Glutamatergic neuron (in vitro differentiated cells): ENCODE measurements around the gene LCE3E. TPM values are rescaled to one million over a fixed set of nuclear protein-coding genes. Genes with fewer than 3 reads are reported as not detected.

Experiments used
- DNase-seq: peaks from one replicate; pipeline ENCODE4 v3.0.0; 2022
- H3K27ac Mint-ChIP-seq: one replicate; pipeline ENCODE4 v1.8.0; 2020; ENCODE audit warnings: mild to moderate bottlenecking, mixed read lengths, inconsistent platforms; ENCODE audit not compliant: unreplicated experiment
- H3K27me3 Mint-ChIP-seq: one replicate; pipeline ENCODE4 v1.8.0; 2020; ENCODE audit warnings: mild to moderate bottlenecking, moderate library complexity, mixed read lengths, inconsistent platforms; ENCODE audit not compliant: unreplicated experiment
- H3K36me3 Mint-ChIP-seq: one replicate; pipeline ENCODE4 v1.8.0; 2020; ENCODE audit warnings: mild to moderate bottlenecking, mixed read lengths, inconsistent platforms; ENCODE audit not compliant: unreplicated experiment
- H3K4me1 Mint-ChIP-seq: one replicate; pipeline ENCODE4 v1.8.0; 2020; ENCODE audit warnings: mild to moderate bottlenecking, low read depth, mixed read lengths, inconsistent platforms; ENCODE audit not compliant: unreplicated experiment
- H3K4me3 Mint-ChIP-seq: one replicate; pipeline ENCODE4 v1.8.0; 2020; ENCODE audit warnings: mild to moderate bottlenecking, mixed read lengths, inconsistent platforms; ENCODE audit not compliant: unreplicated experiment
- H3K9me3 Mint-ChIP-seq: one replicate; pipeline ENCODE4 v1.8.0; 2020; ENCODE audit warnings: mild to moderate bottlenecking, moderate library complexity, mixed read lengths, inconsistent platforms; ENCODE audit not compliant: unreplicated experiment
- long read RNA-seq: library from polyadenylated mRNA; unstranded; transcript quantifications from one replicate; pipeline ENCODE4 v2.0.0, GENCODE V29; 2020; ENCODE audit not compliant: unreplicated experiment
- total RNA-seq: library from RNA; stranded (reverse); fragmentation: NEBNext Ultra II Directional; extraction: Animal tissue kit (Norgen Biotek cat#: 25700); gene quantifications from one replicate; pipeline ENCODE4 v1.2.1, GENCODE V29; 2021; ENCODE audit not compliant: unreplicated experiment
- TF ChIP-seq, protein P1 (sequence below): fragments of 200-600 bp; sonication (generic); IDR thresholded peaks from one replicate; pipeline ENCODE4 v1.5.0; 2021; ENCODE audit not compliant: partially characterized antibody, unreplicated experiment

LCE3E gene, protein sequence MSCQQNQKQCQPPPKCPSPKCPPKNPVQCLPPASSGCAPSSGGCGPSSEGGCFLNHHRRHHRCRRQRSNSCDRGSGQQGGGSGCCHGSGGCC
- total RNA-seq, result not detected
- long read RNA-seq, result 0 reads

DNA sequence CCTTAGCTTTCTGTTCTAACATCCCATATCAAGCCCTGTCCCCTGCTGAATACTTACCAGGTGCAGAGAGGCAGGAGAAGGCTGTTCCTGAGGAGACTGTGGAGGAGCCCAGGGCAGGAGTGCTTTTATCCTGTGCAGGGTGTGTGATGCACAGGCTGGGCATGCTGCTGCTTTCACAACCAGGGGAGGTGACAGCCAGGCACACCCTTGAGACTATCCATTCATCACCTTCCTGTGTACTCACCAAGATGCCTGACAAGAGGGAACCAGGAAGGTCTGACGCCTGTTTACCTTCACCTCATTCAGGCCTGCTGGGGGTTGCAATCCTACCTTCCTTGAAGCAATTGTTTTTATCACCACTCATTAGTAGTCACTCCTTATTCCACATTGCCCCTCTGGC, at the start of gene LCE3E:
Gene LCE3E, minus strand, starts transcription at position 100 of the 400 bp plus-strand sequence. CDS start 572 bp downstream, outside the sequence.
- H3K4me3 Mint-ChIP-seq, result no peak within 1 kb of the TSS
- no peaks in the 10 kb centered on the region for H3K36me3 Mint-ChIP-seq
- H3K9me3 Mint-ChIP-seq, result peaks cover 2% of the 10 kb centered on the region
- peaks cover 2% of the 10 kb centered on the region for H3K27me3 Mint-ChIP-seq
- DNase-seq, result no peak
- no peak within 1 kb of the TSS for H3K27ac Mint-ChIP-seq
- TF ChIP-seq, protein P1, sequence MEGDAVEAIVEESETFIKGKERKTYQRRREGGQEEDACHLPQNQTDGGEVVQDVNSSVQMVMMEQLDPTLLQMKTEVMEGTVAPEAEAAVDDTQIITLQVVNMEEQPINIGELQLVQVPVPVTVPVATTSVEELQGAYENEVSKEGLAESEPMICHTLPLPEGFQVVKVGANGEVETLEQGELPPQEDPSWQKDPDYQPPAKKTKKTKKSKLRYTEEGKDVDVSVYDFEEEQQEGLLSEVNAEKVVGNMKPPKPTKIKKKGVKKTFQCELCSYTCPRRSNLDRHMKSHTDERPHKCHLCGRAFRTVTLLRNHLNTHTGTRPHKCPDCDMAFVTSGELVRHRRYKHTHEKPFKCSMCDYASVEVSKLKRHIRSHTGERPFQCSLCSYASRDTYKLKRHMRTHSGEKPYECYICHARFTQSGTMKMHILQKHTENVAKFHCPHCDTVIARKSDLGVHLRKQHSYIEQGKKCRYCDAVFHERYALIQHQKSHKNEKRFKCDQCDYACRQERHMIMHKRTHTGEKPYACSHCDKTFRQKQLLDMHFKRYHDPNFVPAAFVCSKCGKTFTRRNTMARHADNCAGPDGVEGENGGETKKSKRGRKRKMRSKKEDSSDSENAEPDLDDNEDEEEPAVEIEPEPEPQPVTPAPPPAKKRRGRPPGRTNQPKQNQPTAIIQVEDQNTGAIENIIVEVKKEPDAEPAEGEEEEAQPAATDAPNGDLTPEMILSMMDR, result no peak
- H3K4me1 Mint-ChIP-seq, result no peaks in the 10 kb centered on the region

DNA sequence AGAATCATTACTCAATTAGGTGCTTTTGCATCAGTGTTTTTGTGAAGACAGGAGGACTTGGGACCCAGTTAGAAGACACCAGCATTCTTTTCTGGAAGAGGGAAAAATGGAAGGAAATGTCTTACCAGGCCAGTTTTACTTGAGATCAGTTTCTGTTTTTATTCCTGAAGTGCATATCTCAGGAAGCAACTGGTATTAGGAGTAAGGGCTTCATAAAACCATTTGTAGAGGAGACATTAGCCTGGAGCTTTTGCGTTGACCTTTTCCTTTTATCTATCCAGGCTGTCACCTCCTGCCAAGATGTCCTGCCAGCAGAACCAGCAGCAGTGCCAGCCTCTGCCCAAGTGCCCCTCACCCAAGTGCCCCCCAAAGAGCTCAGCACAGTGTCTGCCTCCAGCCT, 46.9 kb upstream of the LCE3E start, which contains the start of gene LCE3B:
Gene LCE3B, plus strand, starts transcription at position 301 of the 400 bp plus-strand sequence. Its CDS starts 0 bp downstream, at position 301.
- Mint-ChIP-seq H3K4me3 (no peak within 1 kb of the TSS), H3K9me3 (peaks cover 2% of the 10 kb centered on the region), H3K27me3 (no peaks in the 10 kb centered on the region), H3K27ac (no peak within 1 kb of the TSS), H3K36me3 (peaks cover 3% of the 10 kb centered on the region), H3K4me1 (no peaks in the 10 kb centered on the region)
- DNase-seq, result no peak
- TF ChIP-seq, protein P1, result no peak

DNA sequence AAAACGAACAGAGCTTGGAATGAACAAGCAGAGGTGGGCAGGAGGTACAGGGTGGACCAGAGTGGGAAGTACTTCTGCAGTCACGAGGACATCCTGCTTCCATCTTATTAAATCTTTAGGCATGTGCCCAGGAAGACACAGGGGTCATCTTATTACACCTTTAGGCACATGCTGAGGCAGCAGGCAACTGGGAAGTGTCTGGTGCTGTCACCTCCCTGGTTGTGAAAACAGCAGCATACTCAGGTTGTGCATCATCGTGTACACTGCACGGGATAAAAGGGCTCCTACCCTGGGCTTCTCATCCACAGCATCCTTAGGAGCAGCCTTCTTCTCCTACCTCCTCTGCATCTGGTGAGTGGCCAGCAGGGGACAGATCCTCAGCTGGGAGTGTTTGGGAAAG, 33.4 kb upstream of the LCE3E start, which contains the start of gene LCE3C:
Gene LCE3C, plus strand, starts transcription at position 301 of the 400 bp plus-strand sequence. CDS start 498 bp downstream, outside the sequence.
- H3K27ac Mint-ChIP-seq, result no peak within 1 kb of the TSS
- DNase-seq, result no peak
- no peaks in the 10 kb centered on the region for H3K4me1 Mint-ChIP-seq
- H3K27me3 Mint-ChIP-seq, result no peaks in the 10 kb centered on the region
- no peaks in the 10 kb centered on the region for H3K36me3 Mint-ChIP-seq
- TF ChIP-seq, protein P1, result no peak
- no peak within 1 kb of the TSS for H3K4me3 Mint-ChIP-seq
- no peaks in the 10 kb centered on the region for H3K9me3 Mint-ChIP-seq

DNA sequence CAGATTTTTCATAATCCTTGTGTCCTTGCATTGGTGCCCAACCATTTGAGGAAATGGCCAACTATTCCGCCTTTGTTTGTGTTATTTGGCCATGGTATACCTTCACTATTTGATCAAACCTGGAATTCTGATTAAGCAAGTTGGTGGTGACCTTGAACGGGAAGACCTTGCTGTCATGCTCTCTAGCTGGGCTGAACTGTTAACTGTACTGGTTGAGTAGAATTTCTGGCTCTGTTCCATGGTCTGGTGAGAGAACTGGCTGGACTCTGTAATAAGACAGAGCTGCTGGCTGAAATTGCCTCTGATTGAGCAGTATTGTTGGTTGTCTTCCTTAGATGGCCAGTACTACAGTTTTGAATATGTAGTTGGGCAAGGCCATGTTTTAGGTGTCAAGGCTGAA, 30.4 kb upstream of the LCE3E start:
- Mint-ChIP-seq H3K27ac (no peak overlapping the region), H3K9me3 (no peaks in the 10 kb centered on the region), H3K36me3 (no peaks in the 10 kb centered on the region), H3K4me3 (no peak overlapping the region), H3K27me3 (no peaks in the 10 kb centered on the region), H3K4me1 (no peaks in the 10 kb centered on the region)
- TF ChIP-seq, protein P1, result no peak
- DNase-seq, result no peak

DNA sequence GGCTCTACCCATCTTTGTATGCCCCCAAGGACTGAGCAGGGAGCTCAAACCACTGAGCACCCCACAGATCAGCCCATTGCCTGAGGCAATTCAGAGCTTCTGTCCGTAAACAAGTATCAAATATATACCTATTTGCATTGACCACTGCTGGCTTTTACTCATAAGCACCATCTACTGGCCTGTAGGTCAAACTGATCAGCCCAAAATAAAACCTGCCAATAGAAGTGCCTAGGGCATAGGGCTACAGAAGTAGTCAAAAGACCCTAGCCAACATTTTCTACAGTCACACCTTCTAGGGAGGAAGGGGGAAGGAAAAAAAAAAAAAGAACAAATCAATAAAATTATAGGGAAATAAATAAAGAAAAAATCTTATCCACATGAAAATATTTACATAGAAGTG, 19.0 kb upstream of the LCE3E start:
- Mint-ChIP-seq H3K27ac (no peak overlapping the region), H3K4me3 (no peak overlapping the region), H3K4me1 (no peaks in the 10 kb centered on the region), H3K36me3 (no peaks in the 10 kb centered on the region), H3K27me3 (no peaks in the 10 kb centered on the region), H3K9me3 (peaks cover 1% of the 10 kb centered on the region)
- TF ChIP-seq, protein P1, result no peak
- no peak for DNase-seq
